HEK293T (cell line): Measurements from ENCODE around the gene KRT33B.

Experiments used
- HDGF ChIP-seq: fragments of 450-650 bp; IDR thresholded peaks from 2 replicates; pipeline ENCODE4 v1.6.1; 2017; ENCODE audit warnings: antibody characterized with exemption, borderline replicate concordance
- L3MBTL2 ChIP-seq: fragments of 450-650 bp; conservative IDR thresholded peaks from 2 replicates; pipeline ENCODE4 v1.6.1; 2016; ENCODE audit warnings: mild to moderate bottlenecking
- ZNF384 ChIP-seq: fragments of 450-650 bp; IDR thresholded peaks from 2 replicates; pipeline ENCODE4 v1.6.1; 2016

- TF ChIP-seq L3MBTL2 (no peak), HDGF (no peak), ZNF384 (no peak)
Observed at GRCh38 chr17:41366070-41366469, 3.5 kb downstream of the KRT33B start.
